HL-60 (cell line): ENCODE results near the gene ZRANB1.

Experiments
- CTCF ChIP-seq: IDR thresholded peaks from one replicate; pipeline ENCODE4 v1.5.1; 2011; ENCODE audit warnings: low read length, control low read depth, inconsistent platforms; ENCODE audit not compliant: insufficient read depth
- GABPA ChIP-seq: IDR thresholded peaks from 2 replicates; pipeline ENCODE4 v1.6.1; 2012; ENCODE audit warnings: low read depth
- POLR2AphosphoS5 ChIP-seq: IDR thresholded peaks from 2 replicates; pipeline ENCODE4 v1.6.1; 2012; ENCODE audit warnings: low read depth
- REST ChIP-seq: IDR thresholded peaks from 2 replicates; pipeline ENCODE4 v1.6.1; 2012; ENCODE audit warnings: low read depth; ENCODE audit not compliant: insufficient replicate concordance
- SPI1 ChIP-seq: IDR thresholded peaks from 2 replicates; pipeline ENCODE4 v1.6.1; 2012; ENCODE audit warnings: low read depth, mild to moderate bottlenecking, borderline replicate concordance

GRCh38 chr10:125007436-125007835, 65.5 kb downstream of the ZRANB1 start:
- TF ChIP-seq CTCF (no peak), POLR2AphosphoS5 (no peak), GABPA (no peak), SPI1 (no peak), REST (no peak)
